GM12878 (cell line): Measurements from ENCODE around the gene PKDREJ.

Experiments
- CHD4 ChIP-seq: fragments of 200-600 bp; sonication (generic); IDR thresholded peaks from 2 replicates; pipeline ENCODE4 v1.6.1; 2016; ENCODE audit warnings: mild to moderate bottlenecking
- CUX1 ChIP-seq: IDR thresholded peaks from 2 replicates; pipeline ENCODE4 v1.6.1; 2012; ENCODE audit warnings: improper control_type of control experiment, low read depth, low read length; ENCODE audit not compliant: insufficient replicate concordance
- GABPA ChIP-seq: IDR thresholded peaks from 2 replicates; pipeline ENCODE4 v1.6.1; 2014; ENCODE audit warnings: antibody characterized with exemption, low read depth, mild to moderate bottlenecking, inconsistent platforms
- HDAC6 ChIP-seq: fragments of 200-600 bp; sonication (generic); IDR thresholded peaks from one replicate; pipeline ENCODE4 v1.8.0; 2017; ENCODE audit warnings: antibody characterized with exemption; ENCODE audit not compliant: unreplicated experiment
- JUND ChIP-seq: IDR thresholded peaks from 2 replicates; pipeline ENCODE4 v1.6.1; 2012; ENCODE audit warnings: low read depth, mild to moderate bottlenecking, low read length, improper control_type of control experiment, moderate library complexity
- LARP7 ChIP-seq: fragments of 450-650 bp; IDR thresholded peaks from 2 replicates; pipeline ENCODE4 v1.6.1; 2017; ENCODE audit warnings: mild to moderate bottlenecking
- POLR2A ChIP-seq: IDR thresholded peaks from 2 replicates; pipeline ENCODE4 v1.6.1; 2011; ENCODE audit warnings: low read depth, mild to moderate bottlenecking, low read length
- TARDBP ChIP-seq: IDR thresholded peaks from 2 replicates; pipeline ENCODE4 v1.6.1; 2016; ENCODE audit warnings: borderline replicate concordance
- TCF12 ChIP-seq: IDR thresholded peaks from 2 replicates; pipeline ENCODE4 v1.6.1; 2011; ENCODE audit warnings: low read depth, mild to moderate bottlenecking, low read length
- USF1 ChIP-seq: IDR thresholded peaks from 2 replicates; pipeline ENCODE4 v1.6.1; 2011; ENCODE audit warnings: borderline replicate concordance, low read depth, mild to moderate bottlenecking, moderate library complexity, mixed read lengths, low read length; ENCODE audit not compliant: insufficient read depth; ENCODE audit errors: extremely low read length
- ZNF274 ChIP-seq: IDR thresholded peaks from one replicate; pipeline ENCODE4 v1.8.0; 2011; ENCODE audit not compliant: insufficient read length, insufficient read depth
- TF ChIP-seq, protein P1 (sequence below), 3 experiments: IDR thresholded peaks in 2 of 3; conservative IDR thresholded peaks in 1 of 3; 2 replicates each; pipeline ENCODE4 v1.5.1; 2011; ENCODE audit warnings: low read depth in 3 of 3, low read length in 3 of 3, mild to moderate bottlenecking in 3 of 3, control low read depth in 2 of 3, moderate library complexity in 2 of 3, inconsistent platforms in 1 of 3, mixed read lengths in 1 of 3; ENCODE audit not compliant: control insufficient read depth in 2 of 3, insufficient read depth in 1 of 3; ENCODE audit errors: extremely low read depth in 1 of 3

- TF ChIP-seq, protein P1, sequence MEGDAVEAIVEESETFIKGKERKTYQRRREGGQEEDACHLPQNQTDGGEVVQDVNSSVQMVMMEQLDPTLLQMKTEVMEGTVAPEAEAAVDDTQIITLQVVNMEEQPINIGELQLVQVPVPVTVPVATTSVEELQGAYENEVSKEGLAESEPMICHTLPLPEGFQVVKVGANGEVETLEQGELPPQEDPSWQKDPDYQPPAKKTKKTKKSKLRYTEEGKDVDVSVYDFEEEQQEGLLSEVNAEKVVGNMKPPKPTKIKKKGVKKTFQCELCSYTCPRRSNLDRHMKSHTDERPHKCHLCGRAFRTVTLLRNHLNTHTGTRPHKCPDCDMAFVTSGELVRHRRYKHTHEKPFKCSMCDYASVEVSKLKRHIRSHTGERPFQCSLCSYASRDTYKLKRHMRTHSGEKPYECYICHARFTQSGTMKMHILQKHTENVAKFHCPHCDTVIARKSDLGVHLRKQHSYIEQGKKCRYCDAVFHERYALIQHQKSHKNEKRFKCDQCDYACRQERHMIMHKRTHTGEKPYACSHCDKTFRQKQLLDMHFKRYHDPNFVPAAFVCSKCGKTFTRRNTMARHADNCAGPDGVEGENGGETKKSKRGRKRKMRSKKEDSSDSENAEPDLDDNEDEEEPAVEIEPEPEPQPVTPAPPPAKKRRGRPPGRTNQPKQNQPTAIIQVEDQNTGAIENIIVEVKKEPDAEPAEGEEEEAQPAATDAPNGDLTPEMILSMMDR (IDR thresholded peaks at IDR 0.05 in 2 of 3, conservative IDR thresholded peaks at IDR 0.05 in 1 of 3; ENCODE audit: control insufficient read depth in 2 of 3, extremely low read depth in 1 of 3, insufficient read depth in 1 of 3, low read depth in 3 of 3, low read length in 3 of 3), result no peak
- TF ChIP-seq TARDBP (no peak), POLR2A (no peak), ZNF274 (no peak), LARP7 (no peak), HDAC6 (no peak), TCF12 (no peak), CUX1 (no peak), GABPA (no peak), USF1 (no peak), JUND (no peak), CHD4 (no peak)
Measured at GRCh38 chr22:46239261-46240048, 23.7 kb downstream of the PKDREJ start.
